GM18505 (cell line): ENCODE measurements around the gene CORO2B.

ENCODE experiments used
- ATAC-seq: cut with Tn5 transposase; IDR thresholded peaks from one replicate; pipeline ENCODE4 v1.9.1; 2021; ENCODE audit not compliant: unreplicated experiment
- POLR2A ChIP-seq: IDR thresholded peaks from 4 replicates; pipeline ENCODE4 v1.6.1; 2011; ENCODE audit warnings: borderline replicate concordance; ENCODE audit not compliant: insufficient read depth, insufficient read length; ENCODE audit errors: extremely low read depth

Gene CORO2B

DNA sequence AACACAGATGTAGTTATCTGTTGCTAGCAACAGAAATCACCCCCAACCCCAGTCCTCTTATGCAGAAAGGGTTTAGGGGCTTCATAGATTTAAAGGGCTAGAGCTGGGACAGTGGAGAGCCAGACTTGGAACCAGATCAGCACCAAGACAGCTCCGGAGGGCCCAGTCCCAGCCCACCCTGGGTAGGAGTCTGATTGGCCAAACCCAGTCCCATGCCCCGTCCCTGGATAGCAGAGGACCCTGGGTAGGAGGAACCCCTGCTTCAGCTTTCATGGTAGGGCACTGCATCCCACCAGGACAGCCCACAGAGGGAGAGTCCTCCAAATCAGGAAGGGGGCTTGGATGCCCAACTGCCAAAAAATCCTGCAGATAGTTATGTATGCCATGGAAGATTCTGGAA, 103.0 kb downstream of the CORO2B start:
- TF ChIP-seq POLR2A, result no peak
- no peak for ATAC-seq

- no peak for ATAC-seq
Measured at GRCh38 chr15:68682330-68682729, 103.5 kb downstream of the CORO2B start.

GRCh38 chr15:68683026-68683425, 104.2 kb downstream of the CORO2B start:
- no peak for ATAC-seq
- no peak for TF ChIP-seq POLR2A

More at GRCh38 chr15:68682330-68682729, 103.5 kb downstream of the CORO2B start:
- no peak for TF ChIP-seq POLR2A

GRCh38 chr15:68683551-68683950, 104.8 kb downstream of the CORO2B start:
- TF ChIP-seq POLR2A, result no peak
- ATAC-seq, result no peak

- no peak for ATAC-seq
Measured at GRCh38 chr15:68684476-68684875, 105.7 kb downstream of the CORO2B start.

DNA sequence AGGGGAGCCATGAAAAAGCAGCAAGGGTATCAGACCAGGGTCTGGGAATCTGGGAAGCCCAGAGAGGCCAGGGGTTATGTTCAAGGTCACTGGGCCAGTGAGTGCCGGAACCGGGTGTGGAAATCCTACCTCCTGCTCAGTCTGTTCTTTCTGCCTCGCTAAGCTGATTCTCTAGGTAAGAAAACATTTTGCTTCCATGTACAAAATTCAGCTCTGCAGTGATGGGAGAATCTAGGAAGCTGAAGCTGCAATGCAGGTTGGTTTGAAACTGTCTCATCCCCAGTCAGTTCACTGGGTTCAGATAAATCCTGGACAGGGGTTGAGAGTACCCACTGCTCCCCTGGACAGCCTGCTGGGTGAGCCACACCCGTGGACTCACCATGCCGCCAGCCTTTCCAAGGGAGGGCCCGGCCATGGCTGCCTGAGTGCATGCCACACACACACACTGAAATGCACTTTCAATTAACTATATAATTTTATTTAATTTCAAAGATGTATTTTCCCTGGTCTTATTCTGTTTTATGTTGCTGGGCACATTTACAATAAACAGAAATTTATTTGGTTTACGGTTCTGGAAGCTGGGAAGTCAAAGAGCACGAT, 108.4 kb downstream of the CORO2B start:
- ATAC-seq, result no peak

More at GRCh38 chr15:68684476-68684875, 105.7 kb downstream of the CORO2B start:
- no peak for TF ChIP-seq POLR2A

GRCh38 chr15:68691705-68692104, 112.9 kb downstream of the CORO2B start:
- ATAC-seq, result no peak
- no peak for TF ChIP-seq POLR2A

More for the DNA sequence above, 108.4 kb downstream of the CORO2B start:
- no peak for TF ChIP-seq POLR2A

DNA sequence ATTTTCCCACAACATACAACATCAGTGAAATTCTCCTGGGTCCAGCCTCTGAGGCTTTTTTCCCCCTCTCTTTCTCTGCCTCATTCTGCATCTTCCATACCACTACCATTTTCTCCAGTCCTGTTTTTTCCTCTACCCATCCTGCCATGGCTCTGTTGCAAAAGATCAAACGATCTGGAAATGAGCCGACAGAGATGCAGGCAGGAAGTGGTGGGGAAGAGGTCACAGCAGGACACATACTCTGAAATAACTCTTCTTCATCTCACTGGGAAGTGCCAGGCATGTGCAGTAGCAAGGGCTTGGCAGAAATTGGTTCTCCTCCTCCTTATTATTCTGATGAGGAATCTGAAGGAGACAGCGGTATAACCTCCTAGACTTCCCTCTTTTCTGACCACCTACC, 114.3 kb downstream of the CORO2B start:
- no peak for TF ChIP-seq POLR2A
- no peak for ATAC-seq

- no peak for ATAC-seq
- no peak for TF ChIP-seq POLR2A
Measured at GRCh38 chr15:68694111-68694510, 115.3 kb downstream of the CORO2B start.

GRCh38 chr15:68695061-68695595, 116.3 kb downstream of the CORO2B start:
- no peak for ATAC-seq
- TF ChIP-seq POLR2A, result no peak

GRCh38 chr15:68696414-68697363, 117.9 kb downstream of the CORO2B start:
- ATAC-seq, result no peak
- TF ChIP-seq POLR2A, result no peak

- no peak for TF ChIP-seq POLR2A
Measured at GRCh38 chr15:68697711-68698690, 119.2 kb downstream of the CORO2B start.

GRCh38 chr15:68698708-68699107, 119.9 kb downstream of the CORO2B start:
- no peak for ATAC-seq
- TF ChIP-seq POLR2A, result no peak

More at GRCh38 chr15:68697711-68698690, 119.2 kb downstream of the CORO2B start:
- no peak for ATAC-seq

DNA sequence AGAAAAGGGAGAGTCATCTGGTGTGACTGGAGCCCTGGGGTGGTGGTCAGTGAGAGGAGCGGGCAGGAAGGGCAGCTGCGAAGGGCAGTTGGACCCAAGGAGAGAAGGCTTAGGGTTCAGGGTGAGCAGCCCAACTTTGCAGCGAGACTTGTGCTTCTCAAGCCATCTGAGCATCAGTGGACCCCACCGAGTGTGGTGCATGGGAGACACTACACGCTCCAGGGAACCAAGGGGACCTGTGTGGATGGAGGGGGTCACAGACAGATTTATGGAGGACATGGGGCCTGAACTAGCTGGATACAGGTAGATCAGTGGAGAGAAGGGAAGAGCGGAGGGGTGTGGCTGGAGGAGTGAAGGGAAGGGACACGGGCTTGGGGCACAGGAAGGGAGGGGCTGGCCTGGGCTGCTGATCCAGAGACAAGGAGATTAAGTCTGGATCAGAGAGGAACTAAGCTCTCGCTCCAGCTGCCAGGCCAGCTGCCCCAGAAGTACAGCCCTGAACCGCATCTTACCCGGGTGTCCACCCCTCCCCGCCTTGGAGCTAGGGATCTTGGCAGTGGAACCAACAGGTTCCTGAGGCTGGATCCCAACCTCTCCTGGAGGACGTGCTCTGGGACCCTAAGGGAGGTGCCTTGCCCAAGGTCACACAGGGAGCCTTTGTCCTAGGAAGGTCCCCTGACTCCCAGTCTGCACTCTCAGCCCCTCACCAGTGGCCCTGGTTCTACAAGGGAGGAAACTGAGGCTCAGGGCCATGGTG, 120.5 kb downstream of the CORO2B start:
- no peak for ATAC-seq
- no peak for TF ChIP-seq POLR2A
